A673 (cell line): ENCODE measurements around the gene UGT2B28. TPM values are rescaled to one million over a fixed set of nuclear protein-coding genes. Genes with fewer than 3 reads are reported as not detected.
"Not testable (repeated sequence)": the region's sequence is repeated elsewhere in the genome, so short reads cannot be mapped to it uniquely, and the experiment has no call there.

Experiments
- BruUV-seq: library from RNA; stranded (reverse); fragments of 400-500 nt; replicated peaks from 2 replicates; lab custom pipeline; 2021; lab: Mats Ljungman, UMichigan
- CTCF ChIA-PET: fragments of 300-600 bp; sonication (Branson Sonifier 250); formaldehyde crosslinking; loops from one replicate; lab custom pipeline; 2022; ENCODE audit warnings: antibody characterized with exemption; lab: Charles Lee
- POLR2A ChIA-PET: fragments of 300-600 bp; sonication (Branson Sonifier 250); formaldehyde crosslinking; loops from one replicate; lab custom pipeline; 2022; ENCODE audit warnings: antibody characterized with exemption; ENCODE audit not compliant: low non-redundant PET; lab: Charles Lee
- DNase-seq: peaks from one replicate; pipeline ENCODE4 v3.0.0-alpha.2; 2015; ENCODE audit warnings: low spot score
- H3K27ac ChIP-seq: fragments of 200-600 bp; sonication (generic); 2 replicates; pipeline ENCODE4 v1.5.1; 2016; ENCODE audit warnings: mixed run types, low read depth, mild to moderate bottlenecking, mixed read lengths, antibody characterized with exemption, low read length; ENCODE audit not compliant: poor library complexity, severe bottlenecking
- H3K27me3 ChIP-seq: fragments of 200-600 bp; sonication (generic); replicated peaks from 2 replicates; pipeline ENCODE4 v1.6.1; 2017; ENCODE audit warnings: mixed run types, low read depth, mild to moderate bottlenecking, mixed read lengths, antibody characterized with exemption, low read length; ENCODE audit not compliant: insufficient read depth, poor library complexity
- H3K36me3 ChIP-seq: fragments of 200-600 bp; sonication (generic); 2 replicates; pipeline ENCODE4 v1.6.1; 2016; ENCODE audit warnings: mixed run types, mild to moderate bottlenecking, mixed read lengths, antibody characterized with exemption, low read length; ENCODE audit not compliant: insufficient read depth, poor library complexity, severe bottlenecking
- H3K4me1 ChIP-seq: fragments of 200-600 bp; sonication (generic); 2 replicates; pipeline ENCODE4 v1.6.1; 2017; ENCODE audit warnings: mixed run types, mild to moderate bottlenecking, mixed read lengths, antibody characterized with exemption, low read length; ENCODE audit not compliant: insufficient read depth, poor library complexity, severe bottlenecking
- H3K4me3 ChIP-seq: fragments of 200-600 bp; sonication (generic); 2 replicates; pipeline ENCODE4 v1.5.1; 2016; ENCODE audit warnings: low read depth, mixed run types, mild to moderate bottlenecking, mixed read lengths, low read length; ENCODE audit not compliant: poor library complexity, severe bottlenecking
- H3K9me3 ChIP-seq: fragments of 200-600 bp; sonication (generic); 2 replicates; pipeline ENCODE4 v1.6.1; 2016; ENCODE audit warnings: mixed run types, low read depth, mild to moderate bottlenecking, mixed read lengths, antibody characterized with exemption, low read length; ENCODE audit not compliant: poor library complexity, severe bottlenecking
- intact Hi-C: fragments of 100-400 bp; cut with micrococcal nuclease; formaldehyde crosslinking; loops from one replicate; pipeline ENCODE4 v1.10.0; 2022; ENCODE audit not compliant: unreplicated experiment
- total RNA-seq: library from RNA; stranded (reverse); gene quantifications from 2 replicates; pipeline ENCODE4 v1.2.3, GENCODE V29; 2021

Gene UGT2B28
- total RNA-seq, 1 experiment from 2014 or later = not detected

DNA sequence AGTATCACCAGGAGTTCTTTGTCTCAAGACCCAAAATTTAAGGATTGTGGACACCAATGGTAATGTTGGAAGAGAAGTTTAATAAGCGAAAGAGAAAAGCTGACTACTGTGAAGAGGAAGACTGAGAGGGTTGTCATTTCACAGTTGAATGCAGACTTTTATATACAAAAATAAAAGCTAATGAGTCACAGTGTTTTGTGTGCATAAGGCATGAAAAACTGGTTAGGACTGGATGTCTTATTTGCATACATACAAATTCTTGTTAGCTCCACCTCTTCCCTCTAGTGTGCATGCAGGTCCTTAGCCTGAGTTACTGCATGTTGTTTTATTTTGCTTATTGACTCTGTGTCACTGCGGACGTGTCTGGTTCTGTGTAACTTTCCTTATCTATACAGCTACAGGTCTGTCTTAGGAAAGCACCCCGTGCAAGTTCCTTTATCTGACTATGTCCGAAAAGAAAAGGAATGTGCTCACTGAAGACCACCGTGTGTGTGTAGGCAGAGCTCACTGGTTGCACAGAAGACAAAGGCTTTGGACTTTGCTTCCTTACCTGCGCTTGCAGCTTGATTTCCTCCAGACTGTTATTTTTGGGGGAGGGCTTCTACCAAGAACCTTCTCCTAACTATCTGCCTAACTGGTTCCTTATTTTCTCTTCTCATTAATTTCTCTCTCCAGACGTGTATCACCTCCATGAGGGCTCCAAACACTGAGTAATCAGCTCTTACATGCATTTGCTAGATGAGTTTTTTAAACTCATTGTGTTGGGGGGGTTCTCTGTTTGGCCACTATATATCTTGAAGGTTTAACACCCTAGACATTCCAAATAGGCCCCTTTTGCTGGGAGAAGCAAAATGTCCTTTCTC, 63.5 kb downstream of the UGT2B28 start:
- BruUV-seq, CTCF ChIA-PET, H3K4me3 ChIP-seq, H3K27me3 ChIP-seq, H3K4me1 ChIP-seq, DNase-seq, H3K27ac ChIP-seq, intact Hi-C loops, H3K36me3 ChIP-seq, H3K9me3 ChIP-seq, POLR2A ChIA-PET: not testable (repeated sequence)

Other genes with a start within 250 kb of the UGT2B28 start
- gene UGT2B7, start 184.0 kb upstream of the UGT2B28 start, total RNA-seq = not detected in 2 replicates
- not detected in 2 replicates for gene UGT2B11, start 65.7 kb upstream of the UGT2B28 start, total RNA-seq
- gene UGT2B4, start 215.4 kb downstream of the UGT2B28 start, total RNA-seq = not detected in 2 replicates